NCI-H2081 (cell line): ENCODE data around the gene CTBS.
A peak's percentile ranks its signal among the peaks of the same experiment; 100 is the strongest.

Source experiments
- DNase-seq, 2 experiments: peaks; one replicate each; lab custom pipeline; 2025; lab: John Stamatoyannopoulos, UW

The CTBS gene

DNA sequence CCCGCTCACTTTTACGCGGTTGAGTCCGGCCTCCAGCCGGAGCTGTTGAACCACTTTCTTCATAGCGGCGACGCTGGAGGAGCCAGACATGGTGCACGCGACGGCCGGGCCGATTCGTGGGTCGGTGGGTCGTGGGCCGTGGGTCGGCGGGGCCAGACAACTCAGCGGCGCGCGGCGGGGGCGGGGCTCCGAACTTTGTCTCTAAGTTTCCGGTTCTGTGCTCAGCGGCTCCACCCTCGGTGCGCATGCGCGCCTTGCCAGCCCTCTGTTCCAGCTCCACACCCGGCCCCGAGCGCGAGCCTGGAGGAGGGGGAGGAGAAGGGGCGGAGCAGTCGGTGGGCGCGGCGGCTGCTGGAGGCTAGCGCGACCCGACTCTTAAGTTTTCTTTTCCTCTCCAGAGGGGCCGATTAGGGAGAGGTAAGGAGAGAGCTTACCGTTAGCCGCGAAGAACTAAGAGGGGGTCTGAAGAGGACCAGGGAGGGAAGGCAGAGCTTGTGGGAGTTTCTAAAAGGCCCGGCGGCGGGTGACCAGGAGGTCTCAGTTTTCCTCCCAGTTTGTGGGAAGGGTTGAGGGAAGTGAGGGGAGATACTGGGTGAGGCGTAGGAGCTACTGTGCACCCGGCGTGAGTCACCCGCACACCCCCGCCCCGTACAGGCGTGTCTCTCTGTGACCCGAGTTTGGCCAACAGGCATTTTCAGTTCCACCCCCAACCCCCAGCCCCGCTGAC lies 68.1 kb downstream of the CTBS start, which contains the start of the genes GNG5 and SPATA1:
TSS of gene GNG5 (minus strand) at position 580 of the 727 bp plus-strand sequence. CDS start at position 90, 490 bp downstream.
TSS of gene SPATA1 (plus strand) at position 385 of the 727 bp plus-strand sequence. CDS start 9,974 bp downstream, outside the sequence.
- DNase-seq = peak; percentile 96

- peak; percentile 72 to 80 for DNase-seq
Observed at GRCh38 chr1:84505493-84506001, 68.7 kb downstream of the CTBS start.

DNA sequence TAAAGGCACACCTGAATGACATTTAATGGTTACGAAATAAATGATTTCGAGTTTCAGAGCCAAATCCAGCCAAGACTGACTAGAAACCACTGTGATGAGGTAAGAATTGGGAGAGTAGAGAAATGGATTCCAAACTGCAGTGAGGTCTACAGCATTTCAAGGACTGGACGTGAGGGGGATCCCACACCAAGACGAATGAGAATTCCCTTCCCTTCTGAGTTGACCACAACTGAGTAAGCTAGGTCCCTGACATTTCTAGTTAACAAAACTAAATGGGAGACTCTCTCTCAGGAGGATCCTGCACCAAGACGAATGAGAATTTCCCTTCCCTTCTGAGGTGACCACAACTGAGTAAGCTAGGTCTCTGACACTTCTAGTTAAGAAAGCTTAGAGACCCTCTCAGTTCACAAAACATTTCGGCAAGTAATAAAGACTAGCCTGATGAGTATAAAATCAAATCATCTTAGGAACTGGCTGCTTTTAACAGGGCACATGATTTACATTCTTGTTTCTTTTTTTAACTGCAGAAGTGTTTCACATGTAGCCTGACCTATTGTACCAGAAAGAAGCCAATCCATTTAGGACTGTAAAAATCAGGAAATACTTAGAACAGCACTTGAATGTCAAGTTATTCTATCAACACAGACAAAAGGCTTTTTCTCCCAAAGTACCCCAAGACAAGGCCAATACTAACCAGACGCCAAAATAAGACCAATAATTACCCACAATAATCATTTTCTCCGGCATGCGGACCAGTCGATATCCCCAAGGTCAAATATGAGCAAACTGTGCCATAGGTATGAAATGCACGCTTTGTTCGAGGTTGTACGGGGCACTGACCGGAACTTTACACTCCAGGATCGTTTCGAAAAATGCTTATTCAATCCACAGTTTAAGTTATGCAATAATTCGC lies 69.4 kb downstream of the CTBS start:
- DNase-seq = peak in 1 of 2 experiments; percentile 42

- DNase-seq = no peak
Observed at GRCh38 chr1:84502927-84503326, 71.3 kb downstream of the CTBS start.
